ENCODE measurements around the gene BRINP3. TPM values are rescaled to one million over a fixed set of nuclear protein-coding genes. Genes with fewer than 3 reads are reported as not detected.

Gene BRINP3
- total RNA-seq, 1 experiment from 2014 or later = 0.28 TPM

DNA sequence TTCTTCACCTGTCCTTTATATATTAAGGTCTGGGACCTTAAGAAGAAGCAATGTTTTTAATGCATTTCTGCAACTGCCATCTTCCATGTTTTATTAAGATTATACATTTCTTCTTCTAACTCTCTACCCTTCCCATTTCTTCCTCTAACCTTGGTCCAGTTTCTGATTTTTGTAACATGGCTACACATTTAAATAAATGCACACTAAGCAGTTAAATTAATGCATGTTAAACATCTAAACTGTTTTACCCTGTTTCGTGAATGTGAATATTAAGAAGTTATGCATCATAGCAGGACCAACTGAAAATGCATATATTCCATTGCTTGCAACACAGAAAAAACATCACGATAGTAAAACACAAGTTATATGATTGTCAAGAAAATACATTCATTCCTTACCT is 3.7 kb downstream of the BRINP3 start:
- no peaks in the 10 kb centered on the region for H3K36me3 Mint-ChIP-seq
- no peaks in the 10 kb centered on the region for H3K9me3 Mint-ChIP-seq
- peaks cover 31% of the 10 kb centered on the region for H3K4me1 Mint-ChIP-seq
- H3K27ac Mint-ChIP-seq = no peak overlapping the region
- no peak for ATAC-seq
- H3K4me3 Mint-ChIP-seq = peak overlapping the region; percentile 98
- CTCF ChIA-PET = no interaction called here
- peaks cover 44% of the 10 kb centered on the region for H3K27me3 Mint-ChIP-seq (ENCODE audit: low read depth)
- POLR2A ChIA-PET = interaction anchor here (0.6 kb wide), 1 partner anchor 308 kb away, joined by 3 read pairs; no protein-coding TSS in a partner anchor
- no peak for DNase-seq (ENCODE audit: low spot score)
- no peak for TF ChIP-seq ETV6 (CRISPR knock-in tag; IDR thresholded peaks at IDR 0.05)
- TF ChIP-seq, protein P1, sequence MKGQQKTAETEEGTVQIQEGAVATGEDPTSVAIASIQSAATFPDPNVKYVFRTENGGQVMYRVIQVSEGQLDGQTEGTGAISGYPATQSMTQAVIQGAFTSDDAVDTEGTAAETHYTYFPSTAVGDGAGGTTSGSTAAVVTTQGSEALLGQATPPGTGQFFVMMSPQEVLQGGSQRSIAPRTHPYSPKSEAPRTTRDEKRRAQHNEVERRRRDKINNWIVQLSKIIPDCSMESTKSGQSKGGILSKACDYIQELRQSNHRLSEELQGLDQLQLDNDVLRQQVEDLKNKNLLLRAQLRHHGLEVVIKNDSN (CRISPR knock-in tag; IDR thresholded peaks at IDR 0.05) = no peak
- no peak for TF ChIP-seq ZNF396 (CRISPR knock-in tag; IDR thresholded peaks at IDR 0.05; ENCODE audit: borderline replicate concordance)
- TF ChIP-seq GTF2I (CRISPR knock-in tag; conservative IDR thresholded peaks at IDR 0.05) = no peak
- TF ChIP-seq, protein P2, sequence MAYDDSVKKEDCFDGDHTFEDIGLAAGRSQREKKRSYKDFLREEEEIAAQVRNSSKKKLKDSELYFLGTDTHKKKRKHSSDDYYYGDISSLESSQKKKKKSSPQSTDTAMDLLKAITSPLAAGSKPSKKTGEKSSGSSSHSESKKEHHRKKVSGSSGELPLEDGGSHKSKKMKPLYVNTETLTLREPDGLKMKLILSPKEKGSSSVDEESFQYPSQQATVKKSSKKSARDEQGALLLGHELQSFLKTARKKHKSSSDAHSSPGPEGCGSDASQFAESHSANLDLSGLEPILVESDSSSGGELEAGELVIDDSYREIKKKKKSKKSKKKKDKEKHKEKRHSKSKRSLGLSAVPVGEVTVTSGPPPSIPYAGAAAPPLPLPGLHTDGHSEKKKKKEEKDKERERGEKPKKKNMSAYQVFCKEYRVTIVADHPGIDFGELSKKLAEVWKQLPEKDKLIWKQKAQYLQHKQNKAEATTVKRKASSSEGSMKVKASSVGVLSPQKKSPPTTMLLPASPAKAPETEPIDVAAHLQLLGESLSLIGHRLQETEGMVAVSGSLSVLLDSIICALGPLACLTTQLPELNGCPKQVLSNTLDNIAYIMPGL (CRISPR knock-in tag; IDR thresholded peaks at IDR 0.05) = no peak

DNA sequence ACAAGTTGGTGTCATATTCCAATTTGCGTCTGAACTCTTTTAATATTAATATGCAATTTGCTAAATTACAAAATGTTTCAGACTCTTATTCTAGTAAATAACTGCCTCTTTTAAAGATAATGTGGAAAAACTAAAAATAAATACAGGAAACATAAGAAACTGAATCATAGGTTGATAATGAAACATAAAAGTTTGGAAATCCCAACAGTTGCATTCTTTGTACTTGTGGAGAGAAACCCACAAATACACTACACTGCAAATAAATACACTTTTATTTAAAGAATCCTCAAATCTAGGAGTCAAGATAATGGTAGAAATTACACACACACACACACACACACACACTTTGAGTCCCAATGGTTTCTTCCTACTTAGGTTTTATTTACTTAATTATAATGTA is 5.2 kb downstream of the BRINP3 start:
- POLR2A ChIA-PET = no interaction called here
- H3K4me3 Mint-ChIP-seq = no peak overlapping the region
- H3K27me3 Mint-ChIP-seq (ENCODE audit: low read depth) = peaks cover 39% of the 10 kb centered on the region
- H3K36me3 Mint-ChIP-seq = no peaks in the 10 kb centered on the region
- CTCF ChIA-PET = no interaction called here
- peaks cover 27% of the 10 kb centered on the region for H3K4me1 Mint-ChIP-seq
- ATAC-seq = no peak
- no peak overlapping the region for H3K27ac Mint-ChIP-seq
- DNase-seq (ENCODE audit: low spot score) = no peak
- no peaks in the 10 kb centered on the region for H3K9me3 Mint-ChIP-seq
- TF ChIP-seq JAZF1 (CRISPR knock-in tag; IDR thresholded peaks at IDR 0.05) (no peak), ZNF263 (CRISPR knock-in tag; IDR thresholded peaks at IDR 0.05; ENCODE audit: low read depth) (no peak), SP1 (CRISPR knock-in tag; conservative IDR thresholded peaks at IDR 0.05) (no peak), TEAD4 (CRISPR knock-in tag; IDR thresholded peaks at IDR 0.05) (no peak), ZNF317 (CRISPR knock-in tag; IDR thresholded peaks at IDR 0.05; ENCODE audit: borderline replicate concordance, low read depth) (no peak), MXD4 (CRISPR knock-in tag; IDR thresholded peaks at IDR 0.05; ENCODE audit: borderline replicate concordance) (no peak), IRF2 (CRISPR knock-in tag; IDR thresholded peaks at IDR 0.05; ENCODE audit: borderline replicate concordance, low read depth) (no peak), RELA (CRISPR knock-in tag; IDR thresholded peaks at IDR 0.05; ENCODE audit: borderline replicate concordance) (no peak), TCF7 (CRISPR knock-in tag; IDR thresholded peaks at IDR 0.05; ENCODE audit: low read depth) (no peak), NR1H2 (CRISPR knock-in tag; IDR thresholded peaks at IDR 0.05) (no peak), ZNF396 (CRISPR knock-in tag; IDR thresholded peaks at IDR 0.05; ENCODE audit: borderline replicate concordance) (no peak)
- TF ChIP-seq, protein P3, sequence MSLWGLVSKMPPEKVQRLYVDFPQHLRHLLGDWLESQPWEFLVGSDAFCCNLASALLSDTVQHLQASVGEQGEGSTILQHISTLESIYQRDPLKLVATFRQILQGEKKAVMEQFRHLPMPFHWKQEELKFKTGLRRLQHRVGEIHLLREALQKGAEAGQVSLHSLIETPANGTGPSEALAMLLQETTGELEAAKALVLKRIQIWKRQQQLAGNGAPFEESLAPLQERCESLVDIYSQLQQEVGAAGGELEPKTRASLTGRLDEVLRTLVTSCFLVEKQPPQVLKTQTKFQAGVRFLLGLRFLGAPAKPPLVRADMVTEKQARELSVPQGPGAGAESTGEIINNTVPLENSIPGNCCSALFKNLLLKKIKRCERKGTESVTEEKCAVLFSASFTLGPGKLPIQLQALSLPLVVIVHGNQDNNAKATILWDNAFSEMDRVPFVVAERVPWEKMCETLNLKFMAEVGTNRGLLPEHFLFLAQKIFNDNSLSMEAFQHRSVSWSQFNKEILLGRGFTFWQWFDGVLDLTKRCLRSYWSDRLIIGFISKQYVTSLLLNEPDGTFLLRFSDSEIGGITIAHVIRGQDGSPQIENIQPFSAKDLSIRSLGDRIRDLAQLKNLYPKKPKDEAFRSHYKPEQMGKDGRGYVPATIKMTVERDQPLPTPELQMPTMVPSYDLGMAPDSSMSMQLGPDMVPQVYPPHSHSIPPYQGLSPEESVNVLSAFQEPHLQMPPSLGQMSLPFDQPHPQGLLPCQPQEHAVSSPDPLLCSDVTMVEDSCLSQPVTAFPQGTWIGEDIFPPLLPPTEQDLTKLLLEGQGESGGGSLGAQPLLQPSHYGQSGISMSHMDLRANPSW (CRISPR knock-in tag; conservative IDR thresholded peaks at IDR 0.05; ENCODE audit: low read depth) = no peak
- TF ChIP-seq, protein P1 (CRISPR knock-in tag; IDR thresholded peaks at IDR 0.05) = no peak
- TF ChIP-seq, protein P4, sequence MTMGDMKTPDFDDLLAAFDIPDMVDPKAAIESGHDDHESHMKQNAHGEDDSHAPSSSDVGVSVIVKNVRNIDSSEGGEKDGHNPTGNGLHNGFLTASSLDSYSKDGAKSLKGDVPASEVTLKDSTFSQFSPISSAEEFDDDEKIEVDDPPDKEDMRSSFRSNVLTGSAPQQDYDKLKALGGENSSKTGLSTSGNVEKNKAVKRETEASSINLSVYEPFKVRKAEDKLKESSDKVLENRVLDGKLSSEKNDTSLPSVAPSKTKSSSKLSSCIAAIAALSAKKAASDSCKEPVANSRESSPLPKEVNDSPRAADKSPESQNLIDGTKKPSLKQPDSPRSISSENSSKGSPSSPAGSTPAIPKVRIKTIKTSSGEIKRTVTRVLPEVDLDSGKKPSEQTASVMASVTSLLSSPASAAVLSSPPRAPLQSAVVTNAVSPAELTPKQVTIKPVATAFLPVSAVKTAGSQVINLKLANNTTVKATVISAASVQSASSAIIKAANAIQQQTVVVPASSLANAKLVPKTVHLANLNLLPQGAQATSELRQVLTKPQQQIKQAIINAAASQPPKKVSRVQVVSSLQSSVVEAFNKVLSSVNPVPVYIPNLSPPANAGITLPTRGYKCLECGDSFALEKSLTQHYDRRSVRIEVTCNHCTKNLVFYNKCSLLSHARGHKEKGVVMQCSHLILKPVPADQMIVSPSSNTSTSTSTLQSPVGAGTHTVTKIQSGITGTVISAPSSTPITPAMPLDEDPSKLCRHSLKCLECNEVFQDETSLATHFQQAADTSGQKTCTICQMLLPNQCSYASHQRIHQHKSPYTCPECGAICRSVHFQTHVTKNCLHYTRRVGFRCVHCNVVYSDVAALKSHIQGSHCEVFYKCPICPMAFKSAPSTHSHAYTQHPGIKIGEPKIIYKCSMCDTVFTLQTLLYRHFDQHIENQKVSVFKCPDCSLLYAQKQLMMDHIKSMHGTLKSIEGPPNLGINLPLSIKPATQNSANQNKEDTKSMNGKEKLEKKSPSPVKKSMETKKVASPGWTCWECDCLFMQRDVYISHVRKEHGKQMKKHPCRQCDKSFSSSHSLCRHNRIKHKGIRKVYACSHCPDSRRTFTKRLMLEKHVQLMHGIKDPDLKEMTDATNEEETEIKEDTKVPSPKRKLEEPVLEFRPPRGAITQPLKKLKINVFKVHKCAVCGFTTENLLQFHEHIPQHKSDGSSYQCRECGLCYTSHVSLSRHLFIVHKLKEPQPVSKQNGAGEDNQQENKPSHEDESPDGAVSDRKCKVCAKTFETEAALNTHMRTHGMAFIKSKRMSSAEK (CRISPR knock-in tag; IDR thresholded peaks at IDR 0.05; ENCODE audit: borderline replicate concordance) = no peak
- TF ChIP-seq, protein P5, sequence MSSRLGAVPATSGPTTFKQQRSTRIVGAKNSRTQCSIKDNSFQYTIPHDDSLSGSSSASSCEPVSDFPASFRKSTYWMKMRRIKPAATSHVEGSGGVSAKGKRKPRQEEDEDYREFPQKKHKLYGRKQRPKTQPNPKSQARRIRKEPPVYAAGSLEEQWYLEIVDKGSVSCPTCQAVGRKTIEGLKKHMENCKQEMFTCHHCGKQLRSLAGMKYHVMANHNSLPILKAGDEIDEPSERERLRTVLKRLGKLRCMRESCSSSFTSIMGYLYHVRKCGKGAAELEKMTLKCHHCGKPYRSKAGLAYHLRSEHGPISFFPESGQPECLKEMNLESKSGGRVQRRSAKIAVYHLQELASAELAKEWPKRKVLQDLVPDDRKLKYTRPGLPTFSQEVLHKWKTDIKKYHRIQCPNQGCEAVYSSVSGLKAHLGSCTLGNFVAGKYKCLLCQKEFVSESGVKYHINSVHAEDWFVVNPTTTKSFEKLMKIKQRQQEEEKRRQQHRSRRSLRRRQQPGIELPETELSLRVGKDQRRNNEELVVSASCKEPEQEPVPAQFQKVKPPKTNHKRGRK (CRISPR knock-in tag; IDR thresholded peaks at IDR 0.05; ENCODE audit: borderline replicate concordance) = no peak
- TF ChIP-seq, protein P6, sequence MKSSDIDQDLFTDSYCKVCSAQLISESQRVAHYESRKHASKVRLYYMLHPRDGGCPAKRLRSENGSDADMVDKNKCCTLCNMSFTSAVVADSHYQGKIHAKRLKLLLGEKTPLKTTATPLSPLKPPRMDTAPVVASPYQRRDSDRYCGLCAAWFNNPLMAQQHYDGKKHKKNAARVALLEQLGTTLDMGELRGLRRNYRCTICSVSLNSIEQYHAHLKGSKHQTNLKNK (CRISPR knock-in tag; IDR thresholded peaks at IDR 0.05) = no peak
- TF ChIP-seq, protein P7, sequence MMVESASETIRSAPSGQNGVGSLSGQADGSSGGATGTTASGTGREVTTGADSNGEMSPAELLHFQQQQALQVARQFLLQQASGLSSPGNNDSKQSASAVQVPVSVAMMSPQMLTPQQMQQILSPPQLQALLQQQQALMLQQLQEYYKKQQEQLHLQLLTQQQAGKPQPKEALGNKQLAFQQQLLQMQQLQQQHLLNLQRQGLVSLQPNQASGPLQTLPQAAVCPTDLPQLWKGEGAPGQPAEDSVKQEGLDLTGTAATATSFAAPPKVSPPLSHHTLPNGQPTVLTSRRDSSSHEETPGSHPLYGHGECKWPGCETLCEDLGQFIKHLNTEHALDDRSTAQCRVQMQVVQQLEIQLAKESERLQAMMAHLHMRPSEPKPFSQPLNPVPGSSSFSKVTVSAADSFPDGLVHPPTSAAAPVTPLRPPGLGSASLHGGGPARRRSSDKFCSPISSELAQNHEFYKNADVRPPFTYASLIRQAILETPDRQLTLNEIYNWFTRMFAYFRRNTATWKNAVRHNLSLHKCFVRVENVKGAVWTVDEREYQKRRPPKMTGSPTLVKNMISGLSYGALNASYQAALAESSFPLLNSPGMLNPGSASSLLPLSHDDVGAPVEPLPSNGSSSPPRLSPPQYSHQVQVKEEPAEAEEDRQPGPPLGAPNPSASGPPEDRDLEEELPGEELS (CRISPR knock-in tag; IDR thresholded peaks at IDR 0.05) = no peak

Measured in WTC11 (cell line).